ENCODE results near the gene PEX10. TPM values are rescaled to one million over a fixed set of nuclear protein-coding genes. Genes with fewer than 3 reads are reported as not detected.

PEX10 gene
- total RNA-seq, 2 donors from 2014 or later: 18.1 to 26.5 TPM

DNA sequence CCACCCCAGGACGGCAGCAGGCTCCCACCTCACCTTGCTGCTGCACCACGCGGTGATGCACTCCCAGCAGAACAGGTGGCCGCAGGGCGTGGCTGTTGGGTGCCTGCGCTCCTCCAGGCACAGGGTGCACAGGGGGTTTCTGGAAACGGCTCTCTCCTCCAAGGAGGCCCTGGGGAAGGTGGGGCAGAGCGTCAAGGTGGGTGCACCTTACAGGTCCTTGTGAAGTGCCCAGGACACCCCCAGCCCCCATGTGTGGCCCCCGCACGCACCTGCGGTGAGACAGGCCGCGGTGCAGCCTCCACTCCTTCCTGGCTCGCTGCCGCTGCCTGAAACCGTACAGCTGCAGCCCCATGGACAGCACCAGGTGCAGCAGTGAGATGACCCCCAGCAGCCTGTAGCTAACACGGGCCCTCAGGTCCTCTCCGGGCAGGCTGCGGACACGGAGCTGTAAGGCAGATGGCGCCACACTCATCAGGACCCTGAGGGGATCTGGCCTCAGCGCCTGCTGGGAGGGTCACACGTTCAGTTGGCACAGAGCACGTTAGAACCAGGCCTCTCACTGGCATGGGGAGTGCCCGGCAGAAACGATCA, 5.8 kb downstream of the PEX10 start:
- 67 to 73% methylated on average over 1 to 20 of the region's 26 CpGs for WGBS, 2 donors
- TF ChIP-seq, protein P1, sequence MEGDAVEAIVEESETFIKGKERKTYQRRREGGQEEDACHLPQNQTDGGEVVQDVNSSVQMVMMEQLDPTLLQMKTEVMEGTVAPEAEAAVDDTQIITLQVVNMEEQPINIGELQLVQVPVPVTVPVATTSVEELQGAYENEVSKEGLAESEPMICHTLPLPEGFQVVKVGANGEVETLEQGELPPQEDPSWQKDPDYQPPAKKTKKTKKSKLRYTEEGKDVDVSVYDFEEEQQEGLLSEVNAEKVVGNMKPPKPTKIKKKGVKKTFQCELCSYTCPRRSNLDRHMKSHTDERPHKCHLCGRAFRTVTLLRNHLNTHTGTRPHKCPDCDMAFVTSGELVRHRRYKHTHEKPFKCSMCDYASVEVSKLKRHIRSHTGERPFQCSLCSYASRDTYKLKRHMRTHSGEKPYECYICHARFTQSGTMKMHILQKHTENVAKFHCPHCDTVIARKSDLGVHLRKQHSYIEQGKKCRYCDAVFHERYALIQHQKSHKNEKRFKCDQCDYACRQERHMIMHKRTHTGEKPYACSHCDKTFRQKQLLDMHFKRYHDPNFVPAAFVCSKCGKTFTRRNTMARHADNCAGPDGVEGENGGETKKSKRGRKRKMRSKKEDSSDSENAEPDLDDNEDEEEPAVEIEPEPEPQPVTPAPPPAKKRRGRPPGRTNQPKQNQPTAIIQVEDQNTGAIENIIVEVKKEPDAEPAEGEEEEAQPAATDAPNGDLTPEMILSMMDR (IDR thresholded peaks at IDR 0.05): no peak
- ATAC-seq (no peak), DNase-seq (no peak)
- Histone ChIP-seq H3K27me3 (no peaks in the 10 kb centered on the region), H3K27ac (no peak overlapping the region), H3K36me3 (replicated peaks in 1 of 2; ENCODE audit: insufficient read depth in 1 of 2, low read depth in 2 of 2) (peaks cover 0 to 25% of the 10 kb centered on the region in 2 donors), H3K4me3 (no peak overlapping the region), H3K9me3 (no peaks in the 10 kb centered on the region), H3K4me1 (peaks cover 12% of the 10 kb centered on the region)
- intact Hi-C loops (cut with DNase I): no loop called here

- TF ChIP-seq POLR2A (IDR thresholded peaks at IDR 0.05): no peak
- TF ChIP-seq, protein P1 (IDR thresholded peaks at IDR 0.05): no peak
- intact Hi-C loops (cut with DNase I): no loop called here
- Histone ChIP-seq H3K4me3 (no peak overlapping the region), H3K4me1 (peaks cover 4% of the 10 kb centered on the region), H3K27ac (no peak overlapping the region), H3K9me3 (no peaks in the 10 kb centered on the region), H3K36me3 (replicated peaks in 1 of 2; ENCODE audit: insufficient read depth in 1 of 2, low read depth in 2 of 2) (peaks cover 0 to 26% of the 10 kb centered on the region in 2 donors), H3K27me3 (no peaks in the 10 kb centered on the region)
- DNase-seq (no peak), ATAC-seq (no peak)
- WGBS, 2 donors: 81 to 84% methylated on average over 25 to 27 of the region's 28 CpGs
Observed at GRCh38 chr1:2405588-2406295, 6.6 kb downstream of the PEX10 start.

- WGBS, 2 donors: 70 to 83% methylated on average over 19 to 24 of the region's 24 CpGs
- ATAC-seq (no peak), DNase-seq (no peak)
- intact Hi-C loops (cut with DNase I): loop anchor here (5.0 kb wide), 1 partner anchor 117 kb away; no protein-coding TSS in a partner anchor
- Histone ChIP-seq H3K27ac (no peak overlapping the region), H3K4me3 (no peak overlapping the region), H3K4me1 (no peaks in the 10 kb centered on the region), H3K27me3 (no peaks in the 10 kb centered on the region), H3K9me3 (no peaks in the 10 kb centered on the region), H3K36me3 (replicated peaks in 1 of 2; ENCODE audit: insufficient read depth in 1 of 2, low read depth in 2 of 2) (peaks cover 0 to 30% of the 10 kb centered on the region in 2 donors)
- no peak for TF ChIP-seq POLR2A (IDR thresholded peaks at IDR 0.05)
- TF ChIP-seq, protein P1 (IDR thresholded peaks at IDR 0.05): no peak
Observed at GRCh38 chr1:2404890-2405511, 7.4 kb downstream of the PEX10 start.

- H3K36me3 ChIP-seq (replicated peaks in 1 of 2; ENCODE audit: insufficient read depth in 1 of 2, low read depth in 2 of 2): peaks cover 0 to 34% of the 10 kb centered on the region in 2 donors
- H3K27ac ChIP-seq: no peak overlapping the region
- H3K4me1 ChIP-seq: no peaks in the 10 kb centered on the region
- intact Hi-C loops (cut with DNase I): loop anchor here (5.0 kb wide), 1 partner anchor 118 kb away; no protein-coding TSS in a partner anchor
- ATAC-seq (no peak), DNase-seq (no peak)
- TF ChIP-seq, protein P1 (IDR thresholded peaks at IDR 0.05): no peak
- no peak for TF ChIP-seq POLR2A (IDR thresholded peaks at IDR 0.05)
- H3K4me3 ChIP-seq: no peak overlapping the region
- no peaks in the 10 kb centered on the region for H3K9me3 ChIP-seq
- 83 to 90% methylated on average over 26 to 29 of the region's 29 CpGs for WGBS, 2 donors
- H3K27me3 ChIP-seq: no peaks in the 10 kb centered on the region
Observed at GRCh38 chr1:2404142-2404889, 8.0 kb downstream of the PEX10 start.
